CD4-positive, alpha-beta T cell treated with Interleukin-12 subunit alpha and Interleukin-12 subunit beta, for 1 hour (primary cell): Measurements from ENCODE around the gene PEDS1.
A peak's percentile ranks its signal among the peaks of the same experiment; 100 is the strongest.
"Not testable (repeated sequence)": the region's sequence is repeated elsewhere in the genome, so short reads cannot be mapped to it uniquely, and the experiment has no call there.

Experiments
- DNase-seq: peaks from one replicate; pipeline ENCODE4 v3.0.0-alpha.2; 2020

PEDS1 gene

GRCh38 chr20:50189681-50190250 lies 36.2 kb upstream of the PEDS1 start:
- peak; percentile 48 for DNase-seq

DNA sequence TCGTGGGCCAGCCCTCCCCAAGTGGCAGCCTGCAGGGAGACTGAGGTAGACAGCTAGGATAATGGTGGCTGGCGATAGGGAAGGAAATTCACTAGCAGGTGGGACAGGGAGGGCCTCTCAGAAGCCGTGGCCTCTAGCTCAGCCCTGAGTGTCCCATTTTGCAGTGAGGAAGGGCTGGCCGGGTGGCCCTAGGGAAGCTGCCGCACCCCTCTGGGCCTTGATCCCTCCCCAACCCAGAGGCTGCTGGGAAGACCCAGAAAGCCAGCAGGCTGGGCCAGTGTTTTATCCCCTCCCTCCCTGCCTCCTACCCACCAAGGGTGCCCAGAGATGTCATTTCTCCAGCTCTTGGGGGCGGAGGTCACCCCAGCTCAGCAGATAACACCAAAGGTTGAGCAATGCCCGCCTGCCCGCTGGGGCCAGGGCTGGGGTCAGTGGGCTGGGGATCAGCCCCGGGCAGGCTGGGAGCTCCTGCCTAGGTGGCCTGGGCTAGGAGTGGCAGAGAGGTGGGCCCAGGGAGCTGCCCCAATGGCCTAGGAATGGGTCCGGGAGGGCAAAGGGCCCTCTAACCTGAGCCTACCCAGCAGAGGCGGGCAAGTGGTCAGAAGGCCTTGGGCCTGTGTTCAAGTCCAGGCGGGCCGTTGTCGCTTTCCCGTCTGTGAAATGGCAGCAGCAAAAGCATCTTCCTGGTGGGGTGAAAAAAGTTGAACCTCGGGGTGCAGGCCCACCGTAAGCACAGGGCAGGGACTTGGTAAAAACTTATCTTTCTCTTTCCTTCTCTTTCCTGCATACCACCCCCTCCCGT lies 35.6 kb upstream of the PEDS1 start:
- no peak for DNase-seq

DNA sequence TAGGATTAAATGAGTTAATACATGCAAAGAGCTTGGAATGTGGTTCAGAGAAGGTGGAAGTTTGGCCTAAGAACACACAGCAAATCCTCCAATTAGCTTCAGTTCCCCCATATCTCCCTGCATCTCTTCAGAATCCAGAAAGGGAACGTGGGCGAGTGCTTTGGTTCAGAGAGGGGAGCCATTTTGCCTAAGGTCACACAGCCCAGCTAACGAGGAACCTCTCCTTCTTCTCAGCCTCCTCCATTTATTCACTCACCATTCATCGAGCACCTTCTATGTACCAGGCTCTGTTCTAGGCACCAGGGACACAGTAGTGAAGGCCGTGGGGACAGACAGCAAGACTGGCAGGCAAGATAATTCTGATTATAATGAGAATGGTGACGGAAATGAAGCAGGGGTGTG lies 34.8 kb upstream of the PEDS1 start:
- DNase-seq, result no peak

DNA sequence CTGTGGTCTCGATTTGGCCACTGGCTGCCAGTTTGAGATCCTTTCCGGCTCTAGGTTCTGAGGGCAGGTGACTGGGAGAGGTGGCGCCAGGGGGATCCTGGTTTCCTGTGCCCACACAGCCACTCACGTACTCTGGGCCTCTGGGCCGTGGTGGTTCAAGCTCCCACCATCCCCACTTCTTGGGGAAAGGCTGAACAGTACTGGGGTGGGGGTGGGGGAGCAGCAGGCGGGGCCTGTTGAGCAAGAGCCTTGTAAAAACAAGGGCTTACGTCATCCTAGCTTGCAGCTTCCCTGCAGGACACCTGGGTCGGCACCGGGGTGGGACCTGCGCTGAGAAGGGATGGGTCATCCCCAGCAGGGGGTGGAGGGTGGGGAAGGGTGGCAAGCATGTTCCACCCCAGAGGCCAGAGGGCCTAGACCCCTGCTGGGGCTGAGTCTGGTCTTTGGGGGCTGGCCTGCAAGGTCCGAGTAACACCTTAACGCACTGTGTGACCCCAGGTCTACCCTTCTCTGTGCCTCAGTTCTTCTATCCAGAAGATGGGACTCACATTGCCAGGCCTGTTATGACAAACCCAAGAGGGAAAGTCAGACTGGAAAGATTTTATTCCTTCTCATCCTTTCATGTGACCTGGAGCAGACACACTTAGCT lies 34.0 kb upstream of the PEDS1 start:
- DNase-seq, result no peak

- DNase-seq, result no peak
Measured at GRCh38 chr20:50186987-50187402, 33.5 kb upstream of the PEDS1 start.

DNA sequence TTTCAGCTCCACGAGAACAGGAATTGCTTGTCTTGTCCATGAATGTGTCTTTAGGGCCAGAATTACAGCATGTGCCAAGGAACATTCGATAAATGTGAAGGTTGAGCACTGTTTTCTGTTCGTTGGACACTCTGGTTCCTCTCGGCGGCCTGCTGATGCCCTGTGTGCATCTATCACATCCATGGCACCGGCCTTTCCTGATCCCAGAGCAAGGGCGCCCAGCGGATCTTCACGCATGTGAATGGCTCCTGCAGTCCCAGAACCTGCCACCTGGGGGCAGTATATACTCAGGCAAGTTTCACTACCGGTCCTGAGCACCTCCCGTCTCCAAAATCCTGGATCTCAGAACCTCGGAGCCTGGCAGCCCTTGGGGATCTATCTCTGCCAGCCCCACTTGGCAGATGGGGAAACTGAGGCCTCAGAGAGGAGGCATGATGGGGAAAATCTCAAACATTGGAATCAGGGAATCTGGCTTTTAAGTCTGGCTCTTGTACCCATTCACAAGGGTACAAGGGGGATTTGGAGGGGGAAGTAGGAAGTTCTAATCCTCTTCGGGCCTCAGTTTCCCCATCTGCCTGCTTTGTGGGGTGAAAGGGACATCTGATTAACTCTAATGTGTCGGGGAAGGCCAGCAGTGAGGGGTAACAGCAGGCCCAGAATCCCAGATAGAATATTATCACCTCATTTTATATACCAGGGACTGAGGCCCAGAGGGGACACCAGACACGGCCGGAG lies 32.8 kb upstream of the PEDS1 start:
- DNase-seq, result peak; percentile 85

- DNase-seq, result no peak
Measured at GRCh38 chr20:50185426-50185825, 31.9 kb upstream of the PEDS1 start.

DNA sequence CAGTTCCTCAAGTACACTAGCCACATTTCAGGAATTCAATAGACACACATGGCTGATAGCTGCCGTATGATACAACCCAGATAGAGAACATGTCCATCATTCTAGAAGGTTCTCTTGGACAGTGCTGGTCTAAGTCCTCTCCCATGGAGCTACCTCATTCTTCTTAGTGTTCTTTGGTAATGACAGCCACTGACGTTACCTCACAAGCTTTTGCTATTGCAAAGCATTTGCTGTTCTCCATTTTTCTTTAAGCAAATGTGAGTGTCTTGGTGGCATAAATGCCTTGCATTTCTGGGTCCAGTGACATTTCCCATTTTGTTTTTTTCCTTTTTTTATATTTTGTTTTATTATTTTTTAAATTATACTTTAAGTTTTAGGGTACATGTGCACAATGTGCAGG lies 28.8 kb upstream of the PEDS1 start:
- no peak for DNase-seq

DNA sequence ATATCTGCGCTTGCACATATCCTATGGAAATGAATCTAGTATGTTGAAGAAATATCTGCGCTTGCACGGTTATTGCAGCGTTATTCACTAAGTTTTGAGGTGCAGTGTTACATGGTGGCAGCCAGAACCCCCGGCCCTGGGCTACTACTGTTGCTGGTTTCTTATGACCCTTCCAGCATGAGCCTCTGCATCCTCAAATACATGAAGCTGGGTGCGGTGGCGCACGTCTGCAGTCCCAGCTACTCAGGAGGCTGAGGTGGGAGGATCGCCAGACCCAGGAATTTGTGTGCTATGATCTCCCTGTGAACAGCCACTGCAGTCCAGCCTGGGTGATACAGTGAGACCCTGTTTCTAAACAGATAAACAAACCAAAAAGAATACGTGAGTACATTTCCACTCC lies 27.8 kb upstream of the PEDS1 start:
- DNase-seq, result no peak

GRCh38 chr20:50178672-50179071 lies 25.1 kb upstream of the PEDS1 start:
- not testable (repeated sequence) for DNase-seq

GRCh38 chr20:50175938-50176933 lies 22.7 kb upstream of the PEDS1 start:
- DNase-seq, result no peak

DNA sequence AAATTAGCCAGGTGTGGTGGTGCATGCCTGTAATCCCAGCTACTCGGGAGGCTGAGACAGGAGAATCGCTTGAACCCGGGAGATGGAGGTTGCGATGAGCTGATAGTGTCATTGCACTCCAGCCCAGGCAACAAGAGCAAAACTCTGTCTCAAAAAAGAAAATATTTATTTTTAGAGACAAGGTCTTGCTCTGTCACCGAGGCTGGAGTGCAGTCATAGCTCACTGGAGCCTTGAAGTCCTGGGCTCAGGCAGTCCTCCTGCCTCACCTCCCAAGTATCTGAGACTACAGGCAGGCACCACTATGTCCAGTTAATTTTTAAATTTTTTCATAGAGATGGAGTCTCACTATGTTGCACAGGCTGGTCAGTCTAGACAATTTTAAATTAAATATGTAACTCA lies 20.9 kb upstream of the PEDS1 start:
- no peak for DNase-seq

DNA sequence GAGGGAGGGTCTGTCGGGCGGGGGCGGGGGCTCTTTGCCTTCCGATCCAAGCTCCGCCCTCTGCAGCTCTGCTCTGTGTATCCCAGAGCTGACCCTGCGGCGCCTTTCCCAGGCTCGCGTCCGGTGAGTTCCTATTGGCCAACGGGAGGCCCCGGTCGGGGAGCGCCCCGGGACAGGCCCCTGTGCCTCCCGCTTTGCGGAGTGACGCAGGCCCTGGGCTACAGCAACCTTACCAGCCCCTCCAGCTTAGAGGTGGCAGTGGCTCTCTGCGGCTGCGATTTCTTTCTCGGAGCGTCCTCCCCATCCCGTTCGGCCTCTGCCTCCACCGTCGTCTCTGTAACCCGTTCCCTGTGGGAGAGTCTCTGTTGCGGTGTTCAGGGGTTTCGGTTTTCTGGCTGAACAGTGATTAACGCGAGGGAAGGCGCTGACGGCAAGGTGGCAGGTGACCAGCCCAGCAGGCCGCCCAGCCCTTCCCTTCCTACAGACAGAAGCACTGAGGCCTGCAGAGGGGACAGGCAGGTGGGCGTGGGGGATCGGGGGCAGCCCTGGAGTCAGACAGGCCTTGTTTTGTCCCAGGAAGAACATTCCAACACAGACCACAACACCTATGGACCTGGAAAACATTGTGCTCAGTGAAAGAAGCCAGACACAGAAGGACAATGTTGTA lies 19.0 kb upstream of the PEDS1 start:
- no peak for DNase-seq

- DNase-seq, result no peak
Measured at GRCh38 chr20:50170549-50171220, 17.2 kb upstream of the PEDS1 start.

DNA sequence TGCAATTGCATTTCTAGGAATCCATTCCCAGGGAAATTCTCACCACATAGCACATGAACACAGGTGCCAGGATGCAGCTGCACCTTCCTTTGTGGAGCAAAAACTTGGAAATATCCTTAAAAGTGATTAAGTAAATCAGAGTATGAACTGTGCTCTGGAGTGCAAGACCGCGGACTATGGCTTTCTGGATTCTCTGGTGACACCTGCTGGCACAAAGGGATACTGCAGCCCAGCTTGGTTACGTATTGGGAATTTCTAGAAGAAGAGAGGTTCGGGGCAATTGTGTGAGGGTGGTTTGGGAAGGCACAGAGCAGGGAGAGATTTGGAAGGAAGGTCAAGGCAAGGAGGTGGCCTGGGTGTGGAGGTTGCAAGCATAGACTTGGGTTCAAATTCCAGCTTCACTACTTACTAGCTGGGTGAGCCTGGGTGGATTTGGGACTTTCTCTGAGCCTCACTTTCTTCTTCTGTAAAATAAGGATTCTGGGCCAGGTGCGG lies 15.9 kb upstream of the PEDS1 start:
- peak; percentile 81 for DNase-seq

GRCh38 chr20:50165684-50166554 lies 12.4 kb upstream of the PEDS1 start:
- DNase-seq, result peak; percentile 64

GRCh38 chr20:50163570-50164317 lies 10.2 kb upstream of the PEDS1 start:
- no peak for DNase-seq

DNA sequence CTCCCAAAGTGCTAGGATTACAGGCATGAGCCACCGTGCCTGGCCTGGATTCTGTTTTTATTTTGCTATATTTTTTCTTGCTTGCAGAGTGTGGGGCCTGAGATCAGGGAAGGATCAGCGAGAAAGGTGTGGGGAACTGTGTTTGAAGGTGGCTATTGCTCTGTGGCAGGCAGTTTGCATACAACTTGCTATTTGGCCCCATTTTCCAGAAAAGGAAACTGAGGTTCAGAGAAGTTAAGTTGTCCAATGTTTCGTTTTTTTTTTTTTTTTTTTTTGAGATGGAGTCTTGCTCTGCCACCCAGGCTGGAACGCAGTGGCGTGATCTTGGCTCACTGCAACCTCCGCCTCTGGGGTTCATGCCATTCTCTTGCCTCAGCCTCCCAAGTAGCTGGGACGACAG lies 8.0 kb upstream of the PEDS1 start:
- DNase-seq, result not testable (repeated sequence)

DNA sequence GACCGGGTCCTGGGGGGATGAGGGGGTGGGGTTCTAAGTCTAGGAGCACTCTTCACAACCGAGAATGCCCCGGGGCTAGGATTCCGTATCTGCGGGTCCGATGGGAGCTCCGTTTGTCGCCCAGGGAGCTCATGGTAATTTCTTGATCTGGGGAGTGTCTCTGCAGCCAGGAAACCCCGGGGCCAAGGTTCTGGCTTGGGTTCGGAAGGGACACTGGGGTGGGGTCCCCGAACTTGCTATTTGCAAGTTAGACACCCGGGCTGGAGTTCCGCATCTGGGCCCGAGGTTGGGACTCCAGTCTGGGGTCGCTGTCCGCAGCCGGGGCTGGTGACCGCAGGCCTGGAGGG lies 397 bp downstream of the PEDS1 start:
- DNase-seq, result no peak
